Left lung (tissue), 10 donors: ENCODE results near the gene SLC12A4. TPM values are rescaled to one million over a fixed set of nuclear protein-coding genes. Genes with fewer than 3 reads are reported as not detected.

Experiments
- ATAC-seq: fragments of 200-7000 bp; cut with Tn5 transposase; one replicate; pipeline ENCODE4 v1.9.1; 2020; ENCODE audit warnings: moderate library complexity
- DNase-seq, 4 donors: peaks; one replicate each; pipeline ENCODE4 v3.0.0-alpha.2; 2013 to 2020
- H3K27ac ChIP-seq, 2 donors: fragments of 200-600 bp; sonication (generic) in 1 of 2; one replicate each; pipeline versions ENCODE4 v1.5.0 to v1.8.0; 2020 to 2021
- H3K27me3 ChIP-seq, 2 donors: fragments of 200-600 bp; sonication (generic) in 1 of 2; one replicate each; pipeline versions ENCODE4 v1.5.0 to v1.8.0; 2020 to 2021
- H3K36me3 ChIP-seq, 2 donors: fragments of 200-600 bp; sonication (generic) in 1 of 2; one replicate each; pipeline versions ENCODE4 v1.5.0 to v1.8.0; 2020 to 2021
- H3K4me1 ChIP-seq, 2 donors: fragments of 200-600 bp; one replicate each; pipeline ENCODE4 v1.8.0; 2021
- H3K4me3 ChIP-seq, 2 donors: fragments of 200-600 bp; sonication (generic) in 1 of 2; one replicate each; pipeline versions ENCODE4 v1.5.0 to v1.8.0; 2020 to 2021; ENCODE audit warnings: mild to moderate bottlenecking in 1 of 2
- H3K9me3 ChIP-seq, 2 donors: fragments of 200-600 bp; sonication (generic) in 1 of 2; one replicate each; pipeline versions ENCODE4 v1.5.0 to v1.8.0; 2020 to 2021
- CTCF ChIP-seq, 2 donors: fragments of 200-600 bp; sonication (generic) in 1 of 2; IDR thresholded peaks; one replicate each; pipeline versions ENCODE4 v1.5.0 to v1.8.0; 2021; ENCODE audit warnings: antibody characterized with exemption in 2 of 2
- intact Hi-C, 2 donors: fragments of 100-400 bp; cut with DNase I; formaldehyde crosslinking; loops; one replicate each; pipeline versions ENCODE4 v1.11.2 to v1.14.2; 2022
- polyA plus RNA-seq, 6 donors: library from polyadenylated mRNA; unstranded; fragments of 120-200 nt; gene quantifications; one replicate each; pipeline ENCODE4 v1.2.1, GENCODE V29; 2013; ENCODE audit not compliant: insufficient read length in 6 of 6
- total RNA-seq, 2 donors: library from RNA; stranded (reverse); fragmentation: NEBNext Ultra II Directional; extraction: Animal tissue kit (Norgen Biotek cat#: 25700); gene quantifications; one replicate each; pipeline ENCODE4 v1.2.1, GENCODE V29; 2021
- donor health status: DM: no; HTN: yes; CAD: no.
- donor health status: DM: no; HTN: no; CAD: no.

Gene SLC12A4
- total and polyA plus RNA-seq, 8 donors, result 42.6 to 121 (median 52.7) TPM

DNA sequence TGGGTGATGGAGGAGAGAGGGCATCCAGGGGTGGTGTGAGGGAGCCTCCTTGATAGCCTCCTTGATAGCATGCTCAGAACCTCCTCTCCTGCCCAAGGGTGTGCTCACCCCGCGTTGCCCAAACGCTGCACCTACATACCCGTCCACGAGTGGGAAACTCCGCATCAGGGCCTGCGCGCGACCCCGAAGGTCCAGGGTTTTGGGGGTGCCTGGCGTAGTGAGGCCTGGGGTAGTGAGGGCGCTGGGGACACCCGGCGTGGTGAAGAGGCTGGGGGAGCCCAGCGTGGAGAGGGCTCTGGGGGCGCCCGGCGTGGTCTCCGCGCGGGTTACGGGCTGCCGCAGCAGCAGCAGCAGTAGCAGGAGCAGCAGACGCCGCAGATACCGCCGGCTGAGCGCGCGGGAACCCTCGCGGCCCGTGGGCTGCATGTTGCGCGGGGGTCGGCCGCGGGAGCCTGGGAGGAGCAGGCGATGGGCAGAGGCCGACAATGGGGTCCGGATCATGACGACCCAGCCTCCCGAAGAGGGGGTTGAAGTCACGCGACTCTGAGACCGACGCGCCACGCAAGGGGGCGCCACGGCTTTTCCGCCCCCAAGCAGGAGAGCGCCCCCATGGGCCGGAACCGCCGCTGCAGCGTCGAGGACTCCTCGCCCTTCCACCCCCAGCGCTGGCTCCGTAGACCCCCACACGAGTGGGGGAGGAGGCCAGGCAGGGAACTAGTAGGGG lies 11.7 kb upstream of the SLC12A4 start, which contains the start of gene DPEP3:
DPEP3 (minus strand) TSS at position 545 of the 724 bp plus-strand sequence; CDS start at position 426, 119 bp downstream.
- intact Hi-C loops, result loop anchor here in 1 of 2 donors (10.0 kb wide), 1 partner anchor 65 kb away; no protein-coding TSS in a partner anchor
- no peak for DNase-seq
- Histone ChIP-seq H3K36me3 (no peaks in the 10 kb centered on the region), H3K27ac (no peak within 1 kb of the TSS), H3K27me3 (peaks cover 0 to 10% of the 10 kb centered on the region in 2 donors), H3K4me1 (peaks cover 4 to 22% of the 10 kb centered on the region in 2 donors), H3K4me3 (no peak within 1 kb of the TSS), H3K9me3 (no peaks in the 10 kb centered on the region)
- ATAC-seq, result no peak
- no peak for TF ChIP-seq CTCF (IDR thresholded peaks at IDR 0.05)

- ATAC-seq (no peak), DNase-seq (no peak)
- TF ChIP-seq CTCF (IDR thresholded peaks at IDR 0.05), result no peak
- H3K4me1 ChIP-seq, result no peaks in the 10 kb centered on the region
- H3K36me3 ChIP-seq, result no peaks in the 10 kb centered on the region
- H3K27me3 ChIP-seq, result peaks cover 0 to 10% of the 10 kb centered on the region in 2 donors
- H3K27ac ChIP-seq, result no peak overlapping the region
- no peaks in the 10 kb centered on the region for H3K9me3 ChIP-seq
- no peak overlapping the region for H3K4me3 ChIP-seq
- intact Hi-C loops, result no loop called here
Observed at GRCh38 chr16:67977469-67978227, 9.2 kb upstream of the SLC12A4 start.

DNA sequence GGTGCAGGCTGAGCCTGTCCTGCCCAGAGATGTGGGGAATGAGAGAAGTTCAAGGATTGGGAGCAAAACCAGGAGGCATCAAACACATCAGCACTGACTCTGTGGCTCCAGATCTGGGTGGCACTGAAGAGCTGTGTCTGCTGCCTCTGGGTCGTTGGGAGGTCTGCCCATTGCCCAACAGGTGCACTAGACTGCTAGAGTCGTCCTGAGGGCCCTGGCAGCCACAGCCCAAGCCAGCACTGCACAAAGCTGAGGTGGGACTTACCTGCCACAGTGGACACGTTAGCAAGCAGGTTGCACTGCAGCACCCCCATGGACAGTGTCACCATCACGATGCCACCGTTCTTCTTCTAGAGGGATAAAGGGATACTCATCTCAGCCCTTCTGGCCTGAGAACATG lies 8.6 kb upstream of the SLC12A4 start:
- ATAC-seq (no peak), DNase-seq (no peak)
- H3K4me1 ChIP-seq, result no peaks in the 10 kb centered on the region
- H3K4me3 ChIP-seq, result no peak overlapping the region
- no peaks in the 10 kb centered on the region for H3K36me3 ChIP-seq
- H3K27me3 ChIP-seq, result peaks cover 0 to 10% of the 10 kb centered on the region in 2 donors
- intact Hi-C loops, result no loop called here
- no peak overlapping the region for H3K27ac ChIP-seq
- no peak for TF ChIP-seq CTCF (IDR thresholded peaks at IDR 0.05)
- no peaks in the 10 kb centered on the region for H3K9me3 ChIP-seq

GRCh38 chr16:67976205-67976604 lies 7.8 kb upstream of the SLC12A4 start:
- Histone ChIP-seq H3K27me3 (peaks cover 0 to 10% of the 10 kb centered on the region in 2 donors), H3K4me1 (no peaks in the 10 kb centered on the region), H3K27ac (no peak overlapping the region), H3K4me3 (no peak overlapping the region), H3K9me3 (no peaks in the 10 kb centered on the region), H3K36me3 (no peaks in the 10 kb centered on the region)
- intact Hi-C loops, result no loop called here
- no peak for DNase-seq
- no peak for TF ChIP-seq CTCF (IDR thresholded peaks at IDR 0.05)
- no peak for ATAC-seq
